ENCODE measurements around the gene RFT1.

RFT1 gene

GRCh38 chr3:53149699-53150098 lies 19.5 kb upstream of the RFT1 start:
- DNase-seq, result no peak

GRCh38 chr3:53149006-53149690 lies 18.9 kb upstream of the RFT1 start:
- no peak for DNase-seq

- DNase-seq, result no peak
Observed at GRCh38 chr3:53147903-53148400, 17.7 kb upstream of the RFT1 start.

GRCh38 chr3:53147151-53147902 lies 17.1 kb upstream of the RFT1 start:
- DNase-seq, result no peak

- no peak for DNase-seq
Observed at GRCh38 chr3:53146319-53146891, 16.2 kb upstream of the RFT1 start.

- no peak for DNase-seq
Observed at GRCh38 chr3:53145713-53146080, 15.5 kb upstream of the RFT1 start.

GRCh38 chr3:53144862-53145712 lies 14.9 kb upstream of the RFT1 start:
- DNase-seq, result no peak

- DNase-seq, result no peak
Observed at GRCh38 chr3:53144446-53144845, 14.2 kb upstream of the RFT1 start.

GRCh38 chr3:53142986-53143385 lies 12.8 kb upstream of the RFT1 start:
- DNase-seq, result no peak

- no peak for DNase-seq
Observed at GRCh38 chr3:53140847-53141845, 10.9 kb upstream of the RFT1 start.

GRCh38 chr3:53139906-53140846 lies 9.9 kb upstream of the RFT1 start:
- DNase-seq, result no peak

GRCh38 chr3:53137835-53138446 lies 7.7 kb upstream of the RFT1 start:
- no peak for DNase-seq

GRCh38 chr3:53137221-53137620 lies 7.0 kb upstream of the RFT1 start:
- DNase-seq, result peak in 1 of 5 experiments; percentile 9

- DNase-seq, result peak; percentile 20 to 70 (median 44)
Observed at GRCh38 chr3:53134631-53135232, 4.5 kb upstream of the RFT1 start.

- DNase-seq, result no peak
Observed at GRCh38 chr3:53132347-53132746, 2.1 kb upstream of the RFT1 start.

- DNase-seq, result no peak
Observed at GRCh38 chr3:53131096-53131495, 861 bp upstream of the RFT1 start.

- DNase-seq, result no peak
Observed at GRCh38 chr3:53129344-53129743, 891 bp downstream of the RFT1 start.

GRCh38 chr3:53126601-53127000 lies 3.6 kb downstream of the RFT1 start:
- no peak for DNase-seq

GRCh38 chr3:53123953-53124352 lies 6.3 kb downstream of the RFT1 start:
- DNase-seq, result no peak

- no peak for DNase-seq
Observed at GRCh38 chr3:53123510-53123909, 6.7 kb downstream of the RFT1 start.

Measured in T-helper 2 cell (primary cell).